Activated gamma-delta T cell treated with Interleukin-2 at 50 U/mL for 16 hours (primary cell): ENCODE measurements around the gene COMMD3.
"Not testable (repeated sequence)": the region's sequence is repeated elsewhere in the genome, so short reads cannot be mapped to it uniquely, and the experiment has no call there.

Experiments
- DNase-seq: peaks from one replicate; pipeline ENCODE4 v3.0.0-alpha.2; 2020

Gene COMMD3

GRCh38 chr10:22340329-22341189, 24.4 kb downstream of the COMMD3 start:
- DNase-seq = peak; percentile 42

DNA sequence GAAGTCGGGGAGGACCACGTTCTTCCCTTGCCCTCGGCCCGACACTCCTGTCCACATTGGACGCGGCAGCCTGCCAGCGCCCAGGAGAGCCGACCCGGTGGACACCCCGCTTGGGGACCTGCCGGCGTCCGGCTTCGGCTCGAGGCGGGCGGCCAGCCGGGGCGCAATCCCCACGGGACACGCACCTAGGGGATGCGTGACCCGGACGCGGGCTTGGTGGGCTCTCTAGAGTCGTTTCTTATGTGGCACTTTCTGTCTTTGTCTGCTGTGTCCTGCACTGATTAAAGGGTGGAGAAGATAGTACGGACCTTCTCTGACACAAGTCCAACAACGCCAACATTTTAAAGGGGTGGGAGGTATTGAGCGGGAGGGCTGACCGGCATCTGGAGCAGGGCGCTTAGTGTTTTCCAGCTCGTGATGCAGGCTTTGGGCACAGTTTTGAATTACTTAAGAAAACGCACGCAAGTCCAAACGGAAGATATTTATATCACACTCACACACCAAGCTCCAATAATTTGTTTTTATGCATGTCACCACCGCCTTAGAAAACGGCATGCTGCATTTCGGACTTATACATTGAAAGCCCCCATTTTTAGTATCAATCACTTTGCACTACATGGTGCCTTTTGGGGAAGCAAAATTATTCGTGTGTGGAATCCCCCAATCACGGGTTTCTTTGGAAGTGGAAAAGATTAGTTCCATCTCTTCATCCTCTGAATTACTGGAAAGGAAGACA, 25.2 kb downstream of the COMMD3 start:
- no peak for DNase-seq

DNA sequence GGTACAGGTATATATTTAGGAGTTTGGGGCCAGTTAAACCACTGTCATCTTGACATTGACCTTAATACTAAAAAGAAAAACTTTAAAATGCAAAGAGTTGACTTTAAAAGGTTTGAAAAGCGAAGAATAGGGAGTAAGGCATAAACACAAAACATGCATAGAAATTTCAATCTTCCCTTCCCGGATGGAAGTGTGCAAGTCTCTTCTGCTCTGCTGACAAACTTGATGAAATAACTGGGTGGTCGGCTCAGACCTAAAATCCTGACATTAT, 25.7 kb downstream of the COMMD3 start:
- DNase-seq = no peak

- no peak for DNase-seq
Observed at GRCh38 chr10:22342421-22342820, 26.2 kb downstream of the COMMD3 start.

DNA sequence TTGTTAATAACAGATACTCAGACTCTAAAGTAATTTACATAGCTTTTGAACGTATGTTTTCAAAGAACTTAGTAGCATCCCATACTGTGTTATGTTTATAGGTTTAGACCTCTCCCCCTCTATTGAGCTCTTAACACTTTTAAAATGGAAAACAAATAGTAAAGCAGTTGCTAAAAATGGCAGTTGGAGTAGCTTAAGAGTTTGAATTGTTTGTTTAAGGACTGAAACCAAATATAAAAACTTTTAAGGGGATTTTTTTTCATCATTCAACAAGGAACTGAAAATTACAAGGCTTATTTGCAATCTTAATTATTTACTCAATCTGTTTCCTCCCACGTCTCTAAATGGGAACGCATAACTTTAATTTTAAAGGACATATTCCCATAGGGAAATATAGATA, 27.5 kb downstream of the COMMD3 start:
- DNase-seq = no peak

- DNase-seq = no peak
Observed at GRCh38 chr10:22344249-22344648, 28.1 kb downstream of the COMMD3 start.

DNA sequence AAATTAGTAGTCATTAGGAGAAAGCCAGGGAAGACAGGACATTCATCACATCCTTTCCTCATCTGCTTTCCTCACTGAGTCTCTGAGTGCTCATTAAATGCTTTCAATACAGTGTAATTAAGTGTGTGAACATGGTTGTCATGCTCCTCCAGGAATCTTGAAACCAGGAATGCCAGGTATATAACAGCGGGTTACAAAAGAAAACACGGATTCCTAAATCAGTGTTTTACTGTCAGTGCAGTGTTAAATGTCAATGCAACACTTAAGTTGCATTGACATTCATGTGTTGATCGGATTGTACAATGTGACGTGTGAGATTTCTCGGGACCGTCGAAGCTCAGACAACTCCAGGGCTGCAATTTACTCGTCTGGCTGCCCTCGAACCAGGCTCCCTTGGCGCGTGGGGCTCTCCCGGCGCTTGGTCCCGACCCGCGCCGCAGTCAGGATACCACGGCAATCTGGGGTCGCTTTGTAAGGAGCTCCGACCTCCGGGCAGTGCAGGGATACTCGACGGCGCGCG, 28.7 kb downstream of the COMMD3 start:
- DNase-seq = no peak

- peak; percentile 16 for DNase-seq
Observed at GRCh38 chr10:22345301-22346095, 29.3 kb downstream of the COMMD3 start, which contains the start of gene SPAG6. SPAG6 (plus strand) TSS chr10:22345496; CDS start chr10:22345612, 116 bp downstream.

DNA sequence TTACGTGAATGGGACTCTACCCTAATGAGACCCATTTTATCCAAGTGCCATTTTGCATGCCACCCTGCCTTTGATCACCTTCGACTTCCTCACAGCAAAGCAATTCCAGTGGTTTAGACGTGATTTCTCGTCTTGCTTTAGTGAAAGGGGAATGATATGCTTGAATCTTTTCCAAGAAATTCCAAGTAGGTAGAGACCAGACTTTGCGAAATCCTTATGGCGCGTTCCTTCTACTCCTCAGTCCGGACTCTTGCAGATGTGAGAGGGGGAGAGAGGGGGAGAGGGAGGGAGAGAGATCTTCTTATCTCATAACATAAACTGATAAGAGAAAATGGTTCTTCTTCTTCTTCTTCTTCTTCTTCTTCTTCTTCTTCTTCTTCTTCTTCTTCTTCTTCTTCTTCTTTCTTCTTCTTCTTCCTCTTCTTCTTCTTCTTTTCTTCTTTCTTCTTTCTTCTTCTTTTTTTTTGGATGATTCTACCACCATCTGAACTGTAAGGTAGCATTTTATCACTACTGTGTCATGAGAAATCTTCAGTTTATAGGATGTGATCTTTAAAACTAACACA, 30.0 kb downstream of the COMMD3 start:
- DNase-seq = no peak

DNA sequence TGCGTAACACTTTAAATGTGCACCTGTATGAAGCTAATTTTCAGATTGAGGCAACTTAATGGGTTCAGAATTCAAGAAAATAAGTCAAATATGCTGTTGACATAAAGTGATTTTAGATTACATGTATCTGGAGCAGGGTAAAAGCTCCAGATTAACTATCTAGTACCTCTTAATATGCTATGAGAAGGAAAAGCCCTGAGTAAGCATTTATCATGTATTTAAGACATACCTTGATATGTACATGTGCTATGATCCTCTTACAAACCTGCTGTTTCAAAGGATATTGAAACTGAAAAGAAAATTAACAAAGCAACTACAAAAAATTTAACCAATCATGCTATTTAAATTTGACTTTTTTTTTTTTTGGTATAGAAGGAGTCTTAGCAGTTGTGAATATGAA, 33.6 kb downstream of the COMMD3 start:
- DNase-seq = no peak

DNA sequence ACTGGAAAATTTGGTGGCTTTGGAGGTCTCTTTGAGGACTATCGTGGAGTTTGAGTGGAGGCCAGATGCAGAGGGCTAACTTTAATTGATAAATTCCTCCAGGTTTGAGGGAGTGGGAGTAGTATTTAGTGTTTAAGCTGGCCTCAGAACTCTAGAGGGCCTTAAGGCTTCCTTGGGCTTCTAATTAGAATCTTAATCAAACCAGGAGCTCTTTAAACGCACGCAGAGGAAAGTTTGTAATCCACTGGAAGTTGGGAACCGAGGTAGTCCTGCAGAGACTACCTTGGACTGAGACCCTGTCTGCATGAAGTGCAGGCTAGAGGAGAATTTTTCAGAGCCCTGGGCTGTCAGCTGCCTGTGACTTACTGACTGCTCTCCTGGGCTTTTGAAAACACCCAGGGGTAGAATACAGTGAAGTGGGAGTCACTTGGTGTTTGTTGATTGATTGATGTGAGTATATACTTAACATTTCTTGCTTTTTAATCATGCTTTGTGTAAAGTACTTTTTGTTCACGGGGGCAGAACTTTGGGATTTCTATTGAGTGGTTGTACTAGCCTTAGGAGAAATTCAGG, 35.0 kb downstream of the COMMD3 start:
- DNase-seq = no peak

- no peak for DNase-seq
Observed at GRCh38 chr10:22356324-22356873, 40.2 kb downstream of the COMMD3 start.

GRCh38 chr10:22357770-22358169, 41.6 kb downstream of the COMMD3 start:
- not testable (repeated sequence) for DNase-seq

GRCh38 chr10:22363305-22363704, 47.1 kb downstream of the COMMD3 start:
- DNase-seq = no peak

- no peak for DNase-seq
Observed at GRCh38 chr10:22364407-22365140, 48.4 kb downstream of the COMMD3 start.

GRCh38 chr10:22365233-22365632, 49.0 kb downstream of the COMMD3 start:
- no peak for DNase-seq

DNA sequence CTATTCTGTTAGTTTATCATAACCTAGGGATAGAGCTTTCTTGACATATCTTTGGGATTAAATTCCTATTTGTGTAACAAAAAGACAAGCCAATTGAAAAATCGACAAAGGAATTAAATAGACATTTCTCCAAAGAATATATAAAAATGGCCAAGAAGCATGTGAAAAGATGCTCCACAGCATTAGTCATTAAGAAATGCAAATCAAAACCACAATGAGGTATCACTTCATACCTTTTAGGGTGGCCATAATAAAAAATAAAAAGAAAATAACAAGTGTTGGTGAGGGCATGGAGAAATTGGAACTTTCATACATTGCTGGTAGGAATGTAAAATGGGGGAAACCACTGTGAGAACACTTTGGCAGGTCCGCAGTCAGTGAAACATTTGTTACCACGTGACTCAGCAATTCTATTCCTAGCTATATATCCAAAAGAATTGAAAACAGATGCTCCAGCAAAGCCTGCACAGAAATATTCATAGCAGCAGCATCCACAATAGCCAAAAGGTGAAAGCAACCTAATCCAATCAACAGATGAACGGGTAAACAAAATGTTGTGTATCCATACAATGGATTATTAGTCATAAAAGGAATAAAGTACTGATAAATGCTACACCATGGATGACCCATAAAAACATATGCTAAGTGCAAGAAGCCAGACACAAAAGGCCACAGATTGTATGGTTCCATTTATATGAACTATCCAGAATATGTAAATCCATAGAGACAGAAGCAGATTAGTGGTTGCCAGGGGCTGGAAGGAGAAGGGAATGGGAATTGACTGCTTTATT, 49.7 kb downstream of the COMMD3 start:
- no peak for DNase-seq

- no peak for DNase-seq
Observed at GRCh38 chr10:22366435-22366703, 50.2 kb downstream of the COMMD3 start.

GRCh38 chr10:22366771-22367170, 50.6 kb downstream of the COMMD3 start:
- DNase-seq = no peak

- no peak for DNase-seq
Observed at GRCh38 chr10:22367471-22367870, 51.3 kb downstream of the COMMD3 start.

- DNase-seq = no peak
Observed at GRCh38 chr10:22368402-22368801, 52.2 kb downstream of the COMMD3 start.
